GM21576 (cell line): ENCODE results near the gene FLT4.

ENCODE experiments used
- ATAC-seq: cut with Tn5 transposase; IDR thresholded peaks from one replicate; pipeline ENCODE4 v1.9.1; 2021; ENCODE audit warnings: mild to moderate bottlenecking, moderate library complexity; ENCODE audit not compliant: unreplicated experiment

FLT4 gene

DNA sequence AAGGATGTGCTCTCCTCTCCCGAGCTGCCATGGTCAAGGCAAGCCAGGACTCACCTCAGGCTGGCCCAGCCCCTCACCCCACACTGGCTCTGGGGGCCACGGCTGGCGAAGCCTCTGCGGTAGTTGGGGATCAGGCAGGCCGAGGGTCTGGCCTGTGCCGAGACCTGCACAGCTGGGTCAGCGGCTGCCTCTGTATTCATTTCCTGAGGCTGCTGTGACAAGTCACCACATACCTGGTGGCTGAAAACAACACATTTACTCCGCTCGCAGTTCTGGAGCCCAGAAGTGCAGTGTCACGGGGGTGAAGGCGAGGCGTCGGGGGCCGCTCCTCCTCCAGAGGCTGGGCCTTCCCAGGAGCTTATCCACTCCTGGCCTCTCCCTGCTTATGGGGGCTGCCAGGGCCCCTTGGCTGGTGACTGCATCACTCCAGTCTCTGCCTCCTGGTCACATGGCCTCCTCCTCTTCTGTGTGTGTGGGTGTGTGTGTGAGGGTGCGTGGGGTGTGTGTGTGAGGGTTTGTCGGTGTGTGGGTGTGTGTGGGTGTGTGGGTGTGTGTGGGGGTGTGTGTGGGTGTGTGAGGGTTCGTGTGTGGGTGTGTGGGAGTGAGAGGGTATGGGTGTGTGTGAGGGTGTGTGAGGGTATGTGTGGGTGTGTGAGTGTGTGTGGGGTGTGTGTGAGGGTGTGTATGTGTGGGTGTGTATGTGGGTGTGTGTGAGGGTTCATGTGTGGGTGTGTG, 54.9 kb downstream of the FLT4 start:
- ATAC-seq = no peak

DNA sequence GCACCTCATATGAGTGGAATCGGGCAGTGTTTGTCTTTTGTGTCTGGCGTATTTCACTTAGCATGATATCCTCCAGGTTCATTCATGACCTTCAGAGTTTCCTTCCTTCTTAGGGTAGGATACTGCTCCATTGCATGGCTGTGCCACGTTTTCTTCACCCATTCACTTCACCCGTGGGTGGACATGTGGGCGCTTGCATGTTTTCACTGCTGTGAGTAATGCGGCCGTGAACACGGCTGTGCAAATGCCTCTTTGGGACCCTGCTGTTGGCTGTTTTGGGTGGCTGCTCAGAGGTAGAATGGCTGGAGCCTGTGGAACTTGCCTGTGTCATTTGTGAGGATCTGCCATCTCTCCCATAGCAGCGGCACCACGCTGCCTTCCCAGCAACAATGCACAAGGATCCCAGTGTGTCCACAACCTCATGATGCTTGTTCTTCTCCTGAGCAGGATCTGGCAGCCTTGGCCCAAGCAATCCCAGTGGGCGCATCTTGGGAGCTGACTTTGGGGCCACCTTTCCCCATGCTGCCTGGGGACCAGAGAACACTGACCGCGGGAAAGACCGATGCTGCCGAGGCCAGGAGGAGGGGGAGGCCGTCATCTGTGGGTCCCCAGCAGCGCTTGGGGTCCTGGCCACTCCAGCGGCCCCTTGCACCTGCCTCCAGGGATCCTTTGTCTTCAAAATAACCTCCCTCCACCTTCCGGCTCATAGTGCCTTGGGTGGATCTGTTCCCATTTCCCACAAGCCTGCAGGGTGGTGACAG, 55.8 kb downstream of the FLT4 start:
- ATAC-seq = no peak

DNA sequence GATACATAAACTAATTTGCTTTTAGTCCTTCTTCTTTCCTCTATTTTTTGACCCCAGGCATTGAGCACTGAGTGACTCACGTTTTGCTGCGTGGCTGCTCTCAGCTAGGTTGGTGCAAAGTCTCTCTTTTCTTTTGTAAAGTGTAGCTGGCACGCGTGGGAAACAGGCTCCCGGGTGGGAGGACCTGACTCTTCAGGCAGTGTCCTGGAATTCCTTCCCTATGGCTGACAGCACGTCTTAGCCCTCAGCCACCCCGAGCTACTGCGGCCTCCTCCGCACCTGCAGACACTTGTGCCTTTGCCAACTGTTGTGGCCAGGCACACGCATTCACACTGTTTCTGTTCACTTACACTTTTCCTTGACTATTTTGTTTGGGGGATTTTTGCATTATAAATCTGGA, 57.2 kb downstream of the FLT4 start:
- ATAC-seq = no peak

DNA sequence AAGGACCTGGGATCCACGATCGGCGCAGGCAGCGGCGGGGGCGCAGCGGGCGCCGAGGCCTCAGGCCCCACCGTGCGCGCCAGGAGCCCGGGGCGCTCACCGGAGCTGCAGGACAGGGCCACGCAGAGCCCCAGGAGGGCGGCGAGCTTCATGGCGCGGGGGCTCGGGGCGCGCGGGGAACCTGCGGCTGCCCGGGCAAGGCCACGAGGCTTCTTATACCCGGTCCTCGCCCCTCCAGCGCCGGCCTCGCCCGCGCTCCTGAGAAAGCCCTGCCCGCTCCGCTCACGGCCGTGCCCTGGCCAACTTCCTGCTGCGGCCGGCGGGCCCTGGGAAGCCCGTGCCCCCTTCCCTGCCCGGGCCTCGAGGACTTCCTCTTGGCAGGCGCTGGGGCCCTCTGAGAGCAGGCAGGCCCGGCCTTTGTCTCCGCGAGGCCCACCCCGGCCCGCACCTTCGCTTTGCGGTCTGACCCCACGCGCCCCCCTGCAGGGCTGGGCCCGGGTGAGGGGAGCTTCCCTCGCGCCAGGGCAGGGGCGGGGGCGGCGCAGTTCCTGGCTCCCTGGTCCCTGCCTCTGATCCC, 58.0 kb downstream of the FLT4 start, which contains the start of gene SCGB3A1:
TSS of gene SCGB3A1 (minus strand) at position 189 of the 577 bp plus-strand sequence. CDS start at position 152, 37 bp downstream.
- no peak for ATAC-seq

DNA sequence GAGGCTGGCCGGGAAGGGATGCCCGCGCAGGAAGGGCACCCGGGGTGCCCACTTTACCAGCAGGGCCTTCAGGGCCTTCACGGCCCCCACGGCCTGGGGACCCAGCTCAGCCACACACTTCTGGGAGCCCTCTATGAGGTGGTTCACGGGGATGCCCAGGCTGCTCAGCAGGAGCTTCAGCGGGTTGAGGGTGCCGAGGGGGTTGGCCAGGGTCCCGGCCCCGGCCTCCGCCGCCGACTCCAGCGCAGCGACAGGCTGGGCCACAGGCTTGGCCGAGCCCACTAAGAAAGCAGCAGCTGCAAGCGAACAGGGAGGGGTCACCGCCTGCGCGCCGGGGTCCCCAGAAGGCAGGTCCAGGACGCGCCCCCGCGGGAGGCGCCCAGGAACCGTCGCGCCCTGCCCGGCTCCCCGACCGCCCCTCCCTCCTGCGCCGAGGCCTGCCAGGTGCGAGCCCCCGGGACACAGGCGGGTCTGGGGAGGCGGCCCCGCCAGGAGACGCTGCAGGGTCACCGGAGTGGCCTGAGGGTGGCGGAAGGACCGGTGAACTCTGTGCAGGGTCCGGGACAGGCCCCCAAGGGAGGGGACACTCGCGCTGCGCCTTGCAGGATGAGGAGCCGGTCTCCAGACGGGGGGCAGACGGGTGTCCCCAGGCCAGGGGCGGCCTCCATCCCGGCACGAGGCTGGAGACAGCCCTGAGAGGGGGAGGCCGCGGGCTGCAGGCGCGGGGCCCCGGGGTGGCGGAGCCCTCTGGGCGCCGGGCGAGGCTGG, 58.7 kb downstream of the FLT4 start:
- no peak for ATAC-seq

DNA sequence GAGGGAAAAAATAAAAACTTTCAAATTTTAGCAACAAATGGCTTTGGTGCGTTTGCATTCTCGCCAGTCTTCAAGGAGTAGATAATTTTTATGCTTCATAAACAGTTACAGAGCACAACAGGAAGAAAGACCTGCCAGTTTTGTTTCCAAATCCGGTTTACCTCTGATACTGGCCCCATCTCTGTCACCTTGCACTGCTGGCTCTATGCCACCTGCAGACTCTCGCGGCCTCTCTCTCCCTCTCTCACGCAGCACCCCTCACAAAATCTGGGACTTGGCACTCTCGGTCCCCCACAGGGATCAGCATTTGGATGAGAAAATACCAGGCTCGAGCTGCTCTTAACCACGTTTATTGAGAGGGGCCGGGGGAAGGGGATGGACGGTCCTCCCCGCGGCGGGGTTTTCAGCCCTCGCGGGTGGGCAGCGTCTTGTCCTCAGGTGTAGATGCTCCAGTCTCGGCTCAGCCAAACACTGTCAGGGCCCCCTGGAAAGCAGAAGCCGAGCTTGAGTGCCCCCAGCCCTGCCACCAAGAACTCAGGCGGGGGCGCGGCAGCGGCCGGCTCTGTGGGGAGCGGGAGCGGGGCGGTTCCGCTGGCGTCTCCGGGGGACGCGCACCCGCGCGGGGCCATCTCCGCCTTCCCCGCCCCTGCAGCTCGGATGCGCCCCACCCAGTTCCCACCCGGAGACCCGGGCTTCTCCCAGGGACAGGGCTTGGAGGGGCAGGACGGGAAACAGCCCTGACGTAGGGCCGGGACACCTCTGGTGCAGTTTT, 59.4 kb downstream of the FLT4 start:
- no peak for ATAC-seq

DNA sequence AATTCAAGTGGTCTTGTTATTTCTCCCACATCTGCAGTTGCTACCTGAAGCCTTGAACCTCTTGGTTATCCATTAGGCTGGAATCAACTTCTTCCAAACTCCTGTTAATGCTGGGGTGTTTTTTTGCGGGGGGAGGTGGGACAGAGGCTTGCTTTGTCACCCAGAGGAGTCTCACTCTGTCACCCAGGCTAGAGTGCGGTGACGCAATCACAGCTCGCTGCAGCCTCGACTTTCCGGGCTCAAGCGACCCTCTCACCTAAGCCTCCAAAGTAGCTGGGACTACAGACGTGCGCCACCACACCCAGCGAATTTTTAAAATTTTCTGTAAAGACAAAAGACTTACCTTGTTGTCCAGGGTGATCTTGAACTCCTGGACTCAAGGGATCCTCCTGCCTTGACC, 62.5 kb downstream of the FLT4 start:
- ATAC-seq = no peak

DNA sequence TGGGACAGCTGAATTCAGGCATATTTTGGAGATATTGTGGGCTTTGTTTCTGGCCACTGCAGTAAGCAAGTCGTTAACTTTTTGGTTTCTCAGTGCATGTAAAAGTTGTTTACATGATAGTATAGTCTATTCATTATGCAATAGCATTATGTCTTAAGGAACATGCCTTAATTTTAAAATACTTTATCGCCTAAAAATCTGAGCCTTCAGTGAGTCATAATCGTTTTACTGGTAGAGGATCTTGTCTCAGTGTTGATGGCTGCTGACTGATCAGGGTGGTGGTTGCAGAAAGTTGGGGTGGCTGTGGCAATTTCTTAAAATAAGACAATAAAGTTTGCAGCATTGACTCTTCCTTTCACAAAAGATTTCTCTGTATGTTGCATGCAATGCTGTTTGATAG, 63.2 kb downstream of the FLT4 start:
- ATAC-seq = no peak

DNA sequence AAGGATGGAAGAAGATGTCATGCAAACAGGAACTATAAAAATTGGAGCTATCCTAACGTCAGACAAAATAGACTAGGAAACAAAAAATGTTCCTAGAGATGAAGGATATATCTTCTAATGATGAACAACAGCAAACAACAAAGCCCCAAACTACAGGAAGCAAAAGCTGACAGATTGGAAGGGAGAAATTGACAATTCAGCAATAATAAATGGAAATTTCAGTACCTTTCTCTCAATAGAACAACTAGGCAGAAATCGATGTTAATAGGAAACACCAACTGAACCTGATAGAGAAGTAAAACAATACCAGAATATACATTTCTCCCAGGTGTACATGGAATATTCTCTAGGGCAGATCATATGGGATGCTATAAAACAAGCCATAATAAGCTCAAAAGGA, 65.7 kb downstream of the FLT4 start:
- no peak for ATAC-seq

DNA sequence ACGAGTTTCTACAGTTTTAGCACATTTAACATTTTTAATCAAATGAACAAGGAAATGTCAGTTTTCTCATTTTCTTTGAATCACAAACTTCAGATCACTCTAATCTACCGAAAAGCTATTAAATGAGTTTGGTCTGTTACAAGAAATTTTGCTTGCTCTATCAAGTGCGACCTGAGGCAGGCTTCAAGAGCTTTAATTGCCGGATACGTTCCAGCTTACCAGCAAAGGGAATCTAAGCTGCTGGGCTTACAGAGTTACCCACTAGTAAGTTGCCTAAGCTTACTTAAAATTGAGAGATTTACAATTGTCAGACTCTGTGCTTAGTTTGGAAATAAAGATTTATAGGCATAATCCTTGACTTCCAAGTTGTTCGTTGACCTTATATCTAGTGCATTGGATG, 68.7 kb downstream of the FLT4 start:
- ATAC-seq = no peak

DNA sequence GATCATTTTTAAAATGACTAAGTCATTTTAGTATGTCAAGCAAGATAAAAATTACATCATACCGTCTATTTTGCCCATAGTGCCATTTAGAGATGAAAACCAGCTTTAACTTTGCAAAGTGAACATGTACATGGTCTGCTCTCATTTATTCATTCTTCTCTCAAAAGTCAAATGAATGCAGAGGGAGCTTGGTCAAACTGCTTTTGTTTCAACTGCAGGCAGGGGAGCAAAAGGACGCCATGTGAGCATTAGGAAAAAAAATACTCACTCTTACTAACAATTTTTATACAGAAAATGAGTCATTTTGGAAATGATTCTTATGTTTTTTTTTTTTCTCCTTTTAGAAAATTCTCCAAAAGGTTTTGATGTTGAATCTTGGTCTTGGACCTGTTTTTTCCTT, 73.8 kb downstream of the FLT4 start:
- ATAC-seq = no peak

DNA sequence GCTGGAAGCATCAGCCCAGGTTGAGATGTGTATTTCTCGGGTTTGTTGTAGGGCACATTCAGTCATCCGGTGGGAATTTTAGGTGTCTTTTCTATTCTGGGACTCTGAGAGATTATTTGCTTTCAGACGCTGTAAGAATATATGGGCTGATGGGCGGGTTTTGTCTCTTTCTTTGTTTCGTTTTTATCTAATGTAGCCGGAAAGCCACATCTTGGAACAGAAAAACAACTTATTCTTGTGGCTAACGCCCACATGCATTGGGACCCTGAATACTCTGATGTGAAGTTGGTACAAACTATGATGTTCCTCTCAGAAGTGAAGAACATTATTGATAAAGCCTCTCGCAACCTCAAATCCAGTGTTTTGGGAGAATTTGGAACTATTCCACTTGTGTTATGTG, 80.5 kb downstream of the FLT4 start:
- no peak for ATAC-seq

DNA sequence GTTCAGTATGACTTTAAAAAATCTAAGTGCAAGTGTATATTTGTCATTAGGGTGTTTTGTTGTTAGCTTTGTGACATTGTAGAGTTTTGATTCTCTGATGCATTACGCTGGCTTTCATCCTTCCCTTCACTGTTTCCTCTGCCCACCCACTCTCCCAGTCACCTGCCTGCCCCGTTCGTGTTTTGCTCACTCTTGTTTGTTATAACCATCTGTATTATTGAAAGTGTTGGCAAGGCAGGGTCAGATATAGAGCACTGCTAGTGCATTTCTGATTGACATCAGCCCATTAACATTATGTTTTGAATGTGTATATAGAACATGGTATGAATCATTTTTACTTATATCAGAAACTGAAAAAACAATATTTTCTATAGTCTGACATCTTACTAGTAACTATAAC, 85.4 kb downstream of the FLT4 start:
- ATAC-seq = no peak

DNA sequence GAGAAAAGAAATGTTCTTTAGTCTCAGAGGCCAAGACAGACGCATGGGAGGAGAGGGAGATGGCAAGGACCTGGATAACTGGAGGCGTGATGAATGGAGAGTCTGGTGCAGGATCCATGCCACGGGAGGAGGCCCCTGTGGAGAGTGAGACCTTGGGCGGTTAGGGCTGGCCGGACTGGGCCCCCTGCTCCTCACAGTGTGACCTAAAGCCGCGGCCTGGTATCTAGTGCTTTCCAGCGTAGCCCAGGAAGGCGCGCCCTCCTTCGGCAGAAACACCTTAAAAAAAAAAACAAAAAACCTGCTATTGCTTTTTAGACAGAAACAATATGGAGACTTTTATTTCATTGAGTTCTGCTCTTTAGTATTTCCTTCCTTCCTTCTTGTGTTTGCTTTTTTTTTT, 91.2 kb downstream of the FLT4 start:
- no peak for ATAC-seq

DNA sequence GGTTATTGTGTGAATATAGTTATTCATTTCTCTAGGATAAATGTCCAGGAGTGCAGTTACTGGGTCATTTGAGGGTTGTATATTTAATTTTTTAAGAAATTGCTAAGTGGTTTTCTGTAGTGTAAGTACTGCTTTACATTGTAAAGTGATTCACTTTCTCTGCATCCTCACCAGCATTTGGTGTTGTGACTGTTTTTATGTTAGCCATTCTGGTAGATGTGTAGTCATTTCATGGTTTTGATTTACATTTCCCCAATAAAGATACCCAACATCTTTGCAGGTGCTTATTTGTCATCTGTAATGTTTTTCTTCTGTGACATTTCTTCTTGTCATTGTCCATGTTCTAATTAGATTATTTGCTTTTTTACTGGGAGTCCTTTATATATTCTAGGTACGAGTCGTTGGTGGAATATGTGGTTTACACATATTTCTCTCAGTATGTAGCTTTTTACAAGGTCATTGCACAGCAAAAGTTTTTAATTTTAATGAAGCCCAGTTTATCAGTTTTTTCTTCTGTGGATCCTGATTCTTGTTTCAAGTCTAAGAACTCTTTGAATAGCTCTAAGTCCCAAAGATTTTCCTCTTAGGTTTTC, 92.1 kb downstream of the FLT4 start:
- ATAC-seq = no peak

DNA sequence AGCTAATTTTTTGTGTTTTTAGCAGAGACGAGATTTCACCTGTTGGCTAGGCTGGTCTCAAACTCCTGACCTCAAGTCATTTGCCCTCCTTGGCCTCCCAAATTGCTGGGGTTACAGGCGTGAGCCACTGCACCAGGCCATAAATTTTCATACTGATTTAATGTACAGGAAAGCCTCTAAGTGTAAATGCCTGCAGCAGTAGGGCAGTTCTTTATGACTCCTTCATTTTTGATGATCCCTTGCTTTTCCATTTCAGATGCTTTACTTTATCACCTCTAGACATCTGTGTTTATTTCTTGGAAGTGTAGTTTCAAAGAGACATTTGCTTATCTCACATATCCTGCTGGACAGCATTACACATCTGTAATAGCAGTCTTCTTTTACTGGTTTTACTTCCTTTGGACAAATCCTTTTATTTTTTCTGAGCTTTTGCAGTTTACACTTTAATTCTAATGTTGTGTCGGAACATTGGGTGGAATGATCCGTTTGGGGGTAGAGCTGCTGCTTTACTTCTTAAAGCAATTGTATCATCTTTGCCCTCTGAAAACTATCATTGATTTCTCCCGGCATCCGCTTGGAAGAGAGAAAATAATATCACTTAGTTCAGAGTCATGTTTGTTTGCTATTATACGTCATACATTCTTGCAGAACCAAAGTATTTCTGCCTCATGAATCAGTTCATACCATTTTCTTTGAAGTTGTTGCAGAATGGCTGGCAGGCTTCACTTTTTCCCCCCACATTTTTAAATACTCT, 94.1 kb downstream of the FLT4 start:
- ATAC-seq = no peak

DNA sequence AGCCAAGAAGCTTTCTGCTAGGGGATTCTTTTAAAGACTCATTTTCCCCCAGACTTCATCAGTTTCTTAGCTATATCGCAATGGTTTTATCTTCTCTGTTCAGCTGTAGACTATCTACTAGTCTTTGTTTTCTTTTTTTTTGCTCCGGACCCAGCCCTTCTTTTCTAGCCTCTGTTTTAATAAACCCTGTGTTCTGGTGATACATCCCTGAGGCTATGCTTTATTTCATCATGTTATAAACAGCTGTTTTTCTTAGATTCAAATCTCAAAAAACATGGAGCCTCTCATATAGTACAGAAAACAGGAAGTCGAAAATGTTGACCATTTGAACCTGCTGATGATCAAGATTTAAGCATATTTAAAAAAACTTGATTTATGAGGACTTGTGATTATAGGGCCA, 95.9 kb downstream of the FLT4 start:
- no peak for ATAC-seq
